Hippocampal formation (tissue), 2 donors: ENCODE results near the gene ABCG4.
"Not testable (repeated sequence)": the region's sequence is repeated elsewhere in the genome, so short reads cannot be mapped to it uniquely, and the experiment has no call there.

Experiments
- DNase-seq, 2 donors: peaks; one replicate each; lab custom pipeline; 2025; lab: John Stamatoyannopoulos, UW

The ABCG4 gene

GRCh38 chr11:119115484-119116234, 33.2 kb upstream of the ABCG4 start:
- peak; percentile 21 to 41 for DNase-seq

GRCh38 chr11:119116235-119116594, 32.6 kb upstream of the ABCG4 start:
- DNase-seq: no peak

- no peak for DNase-seq
These were observed 32.3 kb upstream of the ABCG4 start for GRCh38 chr11:119116601-119117000.

GRCh38 chr11:119117004-119117706, 31.7 kb upstream of the ABCG4 start:
- DNase-seq: no peak

GRCh38 chr11:119118227-119118626, 30.6 kb upstream of the ABCG4 start:
- DNase-seq: no peak

GRCh38 chr11:119118946-119119345, 29.9 kb upstream of the ABCG4 start:
- DNase-seq: no peak

- DNase-seq: peak in 1 of 2 donors; percentile 45
These were observed 28.2 kb upstream of the ABCG4 start for GRCh38 chr11:119120639-119121007.

- DNase-seq: peak; percentile 99
These were observed 27.6 kb upstream of the ABCG4 start, which contains the start of gene HINFP for GRCh38 chr11:119121008-119121810. Gene HINFP (plus strand): TSS chr11:119121580. CDS start chr11:119126945, 5,365 bp downstream.

GRCh38 chr11:119121811-119122124, 27.1 kb upstream of the ABCG4 start:
- no peak for DNase-seq

- no peak for DNase-seq
These were observed 23.0 kb upstream of the ABCG4 start for GRCh38 chr11:119125821-119126220.

- no peak for DNase-seq
These were observed 22.1 kb upstream of the ABCG4 start for GRCh38 chr11:119126675-119127268.

GRCh38 chr11:119130662-119131061, 18.2 kb upstream of the ABCG4 start:
- DNase-seq: no peak

GRCh38 chr11:119134389-119134978, 14.4 kb upstream of the ABCG4 start:
- DNase-seq: no peak

- DNase-seq: not testable (repeated sequence)
These were observed 9.6 kb upstream of the ABCG4 start for GRCh38 chr11:119139276-119139675.

- DNase-seq: peak in 1 of 2 donors; percentile 8
These were observed 3.9 kb upstream of the ABCG4 start for GRCh38 chr11:119144825-119145486.

- DNase-seq: no peak
These were observed 3.3 kb upstream of the ABCG4 start for GRCh38 chr11:119145551-119145950.

- DNase-seq: no peak
These were observed 1.1 kb upstream of the ABCG4 start for GRCh38 chr11:119147604-119148333.

- DNase-seq: no peak
These were observed 183 bp upstream of the ABCG4 start for GRCh38 chr11:119148720-119149017.

GRCh38 chr11:119149786-119150275, 979 bp downstream of the ABCG4 start:
- DNase-seq: no peak

GRCh38 chr11:119152043-119152442, 3.2 kb downstream of the ABCG4 start:
- no peak for DNase-seq

- no peak for DNase-seq
These were observed 3.8 kb downstream of the ABCG4 start for GRCh38 chr11:119152604-119153003.
